ENCODE data around the gene SEPTIN2. TPM values are rescaled to one million over a fixed set of nuclear protein-coding genes. Genes with fewer than 3 reads are reported as not detected.

SEPTIN2 gene
- total RNA-seq, 1 experiment from 2014 or later = 500 TPM

DNA sequence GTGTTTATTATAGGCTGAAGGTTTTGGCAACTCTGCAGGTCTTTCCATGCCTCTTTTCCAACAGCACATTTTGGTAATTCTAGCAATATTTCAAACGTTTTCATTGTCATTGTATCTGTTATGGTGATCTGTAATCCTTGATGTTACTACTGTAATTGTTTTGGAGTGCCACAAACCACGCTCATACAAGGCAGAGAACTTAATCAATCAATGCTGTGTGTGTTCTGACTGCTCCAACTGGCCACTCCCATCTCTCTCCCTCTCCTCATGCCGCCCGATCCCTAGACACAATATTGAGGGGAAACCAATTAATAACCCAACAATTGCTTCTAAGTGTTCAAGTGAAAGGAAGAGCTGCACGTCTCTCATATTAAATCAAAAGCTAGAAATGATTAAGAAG is 33.2 kb upstream of the SEPTIN2 start:
- no TSS peak for BruUV-seq (replicated peaks)
- TF ChIP-seq EZH2 (IDR thresholded peaks at IDR 0.05; ENCODE audit: low read depth) (no peak), CTCF (conservative IDR thresholded peaks at IDR 0.05) (no peak)
- CTCF ChIA-PET = no interaction called here

GRCh38 chr2:241285596-241285995 is 30.1 kb upstream of the SEPTIN2 start:
- Histone ChIP-seq H3K9me3 (ENCODE audit: insufficient read depth, low read depth) (no peaks in the 10 kb centered on the region), H3K36me3 (ENCODE audit: low read depth) (0 out of 2 replicates have a peak, but pooled peaks cover 6% of the 10 kb centered on the region), H3K27ac (no peak overlapping the region), H3K79me2 (ENCODE audit: low read depth) (peaks cover 97% of the 10 kb centered on the region), H3F3A (ENCODE audit: insufficient read depth, low read depth) (peaks cover 14% of the 10 kb centered on the region; the same call in 1 of the 2 replicates), H3K4me1 (replicated peaks; ENCODE audit: insufficient read depth) (no peaks in the 10 kb centered on the region), H2AFZ (no peak overlapping the region), H3K9me2 (ENCODE audit: insufficient read depth) (no peaks in the 10 kb centered on the region), H3K4me2 (no peak overlapping the region), H4K20me1 (ENCODE audit: insufficient read depth) (peaks cover 57% of the 10 kb centered on the region), H3K27me3 (ENCODE audit: insufficient read depth, low read depth) (no peaks in the 10 kb centered on the region), H3K4me3 (no peak overlapping the region)
- TF ChIP-seq CTCF (conservative IDR thresholded peaks at IDR 0.05) (no peak), EZH2 (IDR thresholded peaks at IDR 0.05; ENCODE audit: low read depth) (no peak)
- BruUV-seq (replicated peaks) = no TSS peak
- intact Hi-C loops (cut with micrococcal nuclease; ENCODE audit: unreplicated experiment) = no loop called here
- DNase-seq = no peak
- CTCF ChIA-PET = no interaction called here
- POLR2A ChIA-PET (ENCODE audit: unreplicated experiment) = interaction anchor here (0.7 kb wide), 1 partner anchor 47 kb away, joined by 5 read pairs; no protein-coding TSS in a partner anchor

More for the DNA sequence above, 33.2 kb upstream of the SEPTIN2 start:
- Histone ChIP-seq H3K4me1 (replicated peaks; ENCODE audit: insufficient read depth) (0 out of 2 replicates have a peak, but pooled peaks cover 7% of the 10 kb centered on the region), H2AFZ (no peak overlapping the region), H3K27me3 (ENCODE audit: insufficient read depth, low read depth) (no peaks in the 10 kb centered on the region), H3K36me3 (ENCODE audit: low read depth) (0 out of 2 replicates have a peak, but pooled peaks cover 6% of the 10 kb centered on the region), H3K9me2 (ENCODE audit: insufficient read depth) (no peaks in the 10 kb centered on the region), H3K79me2 (ENCODE audit: low read depth) (peaks cover 94% of the 10 kb centered on the region), H3K4me3 (no peak overlapping the region), H4K20me1 (ENCODE audit: insufficient read depth) (peaks cover 32% of the 10 kb centered on the region), H3F3A (ENCODE audit: insufficient read depth, low read depth) (peaks cover 16% of the 10 kb centered on the region; the same call in 1 of the 2 replicates), H3K9me3 (ENCODE audit: insufficient read depth, low read depth) (no peaks in the 10 kb centered on the region), H3K27ac (no peak overlapping the region), H3K4me2 (no peak overlapping the region)
- POLR2A ChIA-PET (ENCODE audit: unreplicated experiment) = interaction anchor here (0.7 kb wide), 1 partner anchor 26 kb away, joined by 3 read pairs; no protein-coding TSS in a partner anchor
- DNase-seq = no peak
- intact Hi-C loops (cut with micrococcal nuclease; ENCODE audit: unreplicated experiment) = no loop called here

DNA sequence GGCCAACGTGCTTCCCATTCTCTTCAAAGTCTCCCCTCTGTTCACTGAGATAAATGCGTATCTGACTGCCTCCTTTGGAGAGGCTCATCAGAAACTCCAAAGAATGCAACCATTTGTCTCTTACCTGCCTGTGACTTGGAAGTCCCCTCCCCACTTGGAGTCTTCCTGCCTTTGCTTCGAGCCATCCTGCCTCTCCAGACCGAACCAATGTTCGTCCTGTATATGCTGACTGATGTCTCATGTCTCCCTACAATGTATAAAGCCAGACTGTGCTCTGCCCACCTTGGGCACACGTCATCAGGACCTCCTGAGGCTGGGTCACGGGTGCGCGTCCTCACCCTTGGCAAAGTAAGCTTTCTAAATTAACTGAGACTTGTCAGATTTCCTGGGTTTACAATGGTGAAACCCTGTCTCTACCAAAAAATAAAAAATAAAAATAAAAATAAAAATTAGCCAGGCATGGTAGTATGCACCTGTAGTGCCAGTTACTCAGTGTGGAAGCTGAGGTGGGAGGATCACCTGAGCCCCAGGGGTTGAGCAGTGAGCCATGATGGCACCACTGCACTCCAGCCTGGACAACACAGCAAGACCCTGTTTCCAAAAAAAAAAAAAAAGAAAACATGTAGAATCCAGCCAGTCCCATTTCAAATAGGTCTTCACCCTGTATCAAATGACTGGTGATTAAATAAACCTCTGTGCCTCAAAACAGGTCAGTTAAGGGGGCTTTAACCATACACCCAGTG is 29.2 kb upstream of the SEPTIN2 start:
- Histone ChIP-seq H2AFZ (no peak overlapping the region), H3K36me3 (ENCODE audit: low read depth) (0 out of 2 replicates have a peak, but pooled peaks cover 6% of the 10 kb centered on the region), H3K27ac (no peak overlapping the region), H3K9me3 (ENCODE audit: insufficient read depth, low read depth) (no peaks in the 10 kb centered on the region), H3K4me1 (replicated peaks; ENCODE audit: insufficient read depth) (no peaks in the 10 kb centered on the region), H3F3A (ENCODE audit: insufficient read depth, low read depth) (peaks cover 14% of the 10 kb centered on the region; the same call in 1 of the 2 replicates), H3K27me3 (ENCODE audit: insufficient read depth, low read depth) (no peaks in the 10 kb centered on the region), H3K79me2 (ENCODE audit: low read depth) (peaks cover 97% of the 10 kb centered on the region), H4K20me1 (ENCODE audit: insufficient read depth) (peaks cover 66% of the 10 kb centered on the region), H3K4me2 (no peak overlapping the region), H3K4me3 (no peak overlapping the region), H3K9me2 (ENCODE audit: insufficient read depth) (no peaks in the 10 kb centered on the region)
- intact Hi-C loops (cut with micrococcal nuclease; ENCODE audit: unreplicated experiment) = no loop called here
- ChIA-PET CTCF (no interaction called here), POLR2A (ENCODE audit: unreplicated experiment) (interaction anchor here (0.7 kb wide), 1 partner anchor 46 kb away, joined by 5 read pairs; no protein-coding TSS in a partner anchor)
- TF ChIP-seq CTCF (conservative IDR thresholded peaks at IDR 0.05) (no peak), EZH2 (IDR thresholded peaks at IDR 0.05; ENCODE audit: low read depth) (no peak)
- no TSS peak for BruUV-seq (replicated peaks)
- DNase-seq = no peak
